Sigmoid colon (tissue), 7 donors: ENCODE data around the gene CDH24. TPM values are rescaled to one million over a fixed set of nuclear protein-coding genes. Genes with fewer than 3 reads are reported as not detected.

ENCODE experiments used
- DNase-seq: peaks from one replicate; pipeline ENCODE4 v3.0.0-alpha.2; 2019
- H3K27ac ChIP-seq, 4 donors: fragments of 200-600 bp; sonication (generic); one replicate each; pipeline ENCODE4 v1.5.1; 2016 to 2019; ENCODE audit warnings: mild to moderate bottlenecking in 1 of 4
- H3K27me3 ChIP-seq, 3 donors: fragments of 200-600 bp; sonication (generic); one replicate each; pipeline ENCODE4 v1.5.1; 2019; ENCODE audit warnings: mild to moderate bottlenecking in 1 of 3
- H3K36me3 ChIP-seq, 4 donors: fragments of 200-600 bp; sonication (generic); one replicate each; pipeline ENCODE4 v1.5.1; 2016 to 2019
- H3K4me1 ChIP-seq, 4 donors: fragments of 200-600 bp; sonication (generic); one replicate each; pipeline ENCODE4 v1.5.1; 2017 to 2019
- H3K4me3 ChIP-seq, 4 donors: fragments of 200-600 bp; sonication (generic); one replicate each; pipeline ENCODE4 v1.5.1; 2017 to 2019; ENCODE audit warnings: mild to moderate bottlenecking in 2 of 4, moderate library complexity in 1 of 4
- H3K9me3 ChIP-seq, 4 donors: fragments of 200-600 bp in 3 of 4; sonication (generic) in 3 of 4; one replicate each; pipeline versions ENCODE4 v1.5.1 to v1.6.1; 2013 to 2019
- EP300 ChIP-seq, 4 donors: sonication (generic); formaldehyde crosslinking; IDR thresholded peaks; one replicate each; pipeline ENCODE4 v1.6.1; 2017; ENCODE audit warnings: antibody characterized with exemption in 4 of 4
- POLR2A ChIP-seq, 2 donors: fragments of 450-650 bp; IDR thresholded peaks; one replicate each; pipeline ENCODE4 v1.6.1; 2016; ENCODE audit warnings: antibody characterized with exemption in 2 of 2, mild to moderate bottlenecking in 2 of 2, moderate library complexity in 2 of 2
- POLR2AphosphoS5 ChIP-seq, 4 donors: sonication (generic); formaldehyde crosslinking; IDR thresholded peaks; one replicate each; pipeline ENCODE4 v1.6.1; 2017; ENCODE audit warnings: antibody characterized with exemption in 4 of 4
- WGBS, 2 donors: extraction: QIAGEN DNeasy Blood & Tissue Kit; methylation state at CpG; one replicate each; pipeline ENCODE4 v1.1.7; 2013; 5-methylcytosine and 5-hydroxymethylcytosine counted together
- intact Hi-C: fragments of 100-400 bp; cut with DNase I; formaldehyde crosslinking; loops from one replicate; pipeline ENCODE4 v1.15.1; 2023
- polyA plus RNA-seq, 3 donors: library from polyadenylated mRNA; stranded (reverse); fragments of 200-250 nt; gene quantifications; one replicate each; pipeline ENCODE4 v1.2.3, GENCODE V29; 2013
- total RNA-seq, 4 donors: library from RNA; depleted of rRNA; stranded (reverse); fragments of >200 nt; gene quantifications; one replicate each; pipeline ENCODE4 v1.1.0, GENCODE V29; 2016
- TF ChIP-seq, protein P1 (sequence below), 4 experiments: fragments of 450-650 bp in 3 of 4; fragments of 200-600 bp in 1 of 4; IDR thresholded peaks; one replicate each; pipeline ENCODE4 v1.5.1; 2016 to 2019; ENCODE audit warnings: antibody characterized with exemption in 4 of 4, mild to moderate bottlenecking in 3 of 4, moderate library complexity in 2 of 4
- donor health status: healthy with polysubstance abuse.
- donor health status: Bipolar disorder and iron deficiency.
- donor health status: healthy.

The CDH24 gene
- total and polyA plus RNA-seq, 7 donors = 0.46 to 7.5 (median 2.1) TPM

GRCh38 chr14:23035303-23036144 is 21.8 kb downstream of the CDH24 start:
- Histone ChIP-seq H3K27ac (peak overlapping the region; percentile 88 to 97 (median 93)), H3K9me3 (no peaks in the 10 kb centered on the region), H3K4me3 (peak overlapping the region; percentile 59 to 94 (median 80)), H3K36me3 (peaks cover 9 to 30% (median 26%) of the 10 kb centered on the region in 4 donors), H3K27me3 (no peaks in the 10 kb centered on the region), H3K4me1 (peaks cover 0 to 14% (median 13%) of the 10 kb centered on the region in 4 donors)
- WGBS, 2 donors = 72% methylated on average over 14 of the region's 14 CpGs
- no peak for DNase-seq
- TF ChIP-seq EP300 (IDR thresholded peaks at IDR 0.05) (no peak), POLR2AphosphoS5 (IDR thresholded peaks at IDR 0.05) (no peak)
- TF ChIP-seq, protein P1, sequence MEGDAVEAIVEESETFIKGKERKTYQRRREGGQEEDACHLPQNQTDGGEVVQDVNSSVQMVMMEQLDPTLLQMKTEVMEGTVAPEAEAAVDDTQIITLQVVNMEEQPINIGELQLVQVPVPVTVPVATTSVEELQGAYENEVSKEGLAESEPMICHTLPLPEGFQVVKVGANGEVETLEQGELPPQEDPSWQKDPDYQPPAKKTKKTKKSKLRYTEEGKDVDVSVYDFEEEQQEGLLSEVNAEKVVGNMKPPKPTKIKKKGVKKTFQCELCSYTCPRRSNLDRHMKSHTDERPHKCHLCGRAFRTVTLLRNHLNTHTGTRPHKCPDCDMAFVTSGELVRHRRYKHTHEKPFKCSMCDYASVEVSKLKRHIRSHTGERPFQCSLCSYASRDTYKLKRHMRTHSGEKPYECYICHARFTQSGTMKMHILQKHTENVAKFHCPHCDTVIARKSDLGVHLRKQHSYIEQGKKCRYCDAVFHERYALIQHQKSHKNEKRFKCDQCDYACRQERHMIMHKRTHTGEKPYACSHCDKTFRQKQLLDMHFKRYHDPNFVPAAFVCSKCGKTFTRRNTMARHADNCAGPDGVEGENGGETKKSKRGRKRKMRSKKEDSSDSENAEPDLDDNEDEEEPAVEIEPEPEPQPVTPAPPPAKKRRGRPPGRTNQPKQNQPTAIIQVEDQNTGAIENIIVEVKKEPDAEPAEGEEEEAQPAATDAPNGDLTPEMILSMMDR (IDR thresholded peaks at IDR 0.05) = no peak
- intact Hi-C loops = loop anchor here (1.0 kb wide), 1 partner anchor 29 kb away; no protein-coding TSS in a partner anchor

GRCh38 chr14:23034498-23035302 is 22.6 kb downstream of the CDH24 start, which contains the start of gene PSMB5:
Gene PSMB5 (minus strand): TSS chr14:23034900. CDS start chr14:23034881, 19 bp downstream.
- WGBS, 2 donors = 0% methylated on average over 36 of the region's 36 CpGs
- TF ChIP-seq, protein P1 (IDR thresholded peaks at IDR 0.05) = peak in 2 of 4 experiments; percentile 20 to 43
- peak in 3 of 4 donors; percentile 71 to 76 (median 73) for TF ChIP-seq POLR2AphosphoS5 (IDR thresholded peaks at IDR 0.05)
- no peak for TF ChIP-seq EP300 (IDR thresholded peaks at IDR 0.05)
- TF ChIP-seq POLR2A (IDR thresholded peaks at IDR 0.05) = peak in 1 of 2 donors; percentile 36
- peak within 1 kb of the TSS; percentile 88 to 97 (median 93) for H3K27ac ChIP-seq
- peaks cover 9 to 36% (median 26%) of the 10 kb centered on the region in 4 donors for H3K36me3 ChIP-seq
- no peaks in the 10 kb centered on the region for H3K9me3 ChIP-seq
- peak within 1 kb of the TSS; percentile 59 to 94 (median 80) for H3K4me3 ChIP-seq
- DNase-seq = peak; percentile 96
- intact Hi-C loops = loop anchor here (1.0 kb wide), 1 partner anchor 28 kb away; no protein-coding TSS in a partner anchor
- H3K4me1 ChIP-seq = peaks cover 0 to 14% (median 13%) of the 10 kb centered on the region in 4 donors
- H3K27me3 ChIP-seq = no peaks in the 10 kb centered on the region

DNA sequence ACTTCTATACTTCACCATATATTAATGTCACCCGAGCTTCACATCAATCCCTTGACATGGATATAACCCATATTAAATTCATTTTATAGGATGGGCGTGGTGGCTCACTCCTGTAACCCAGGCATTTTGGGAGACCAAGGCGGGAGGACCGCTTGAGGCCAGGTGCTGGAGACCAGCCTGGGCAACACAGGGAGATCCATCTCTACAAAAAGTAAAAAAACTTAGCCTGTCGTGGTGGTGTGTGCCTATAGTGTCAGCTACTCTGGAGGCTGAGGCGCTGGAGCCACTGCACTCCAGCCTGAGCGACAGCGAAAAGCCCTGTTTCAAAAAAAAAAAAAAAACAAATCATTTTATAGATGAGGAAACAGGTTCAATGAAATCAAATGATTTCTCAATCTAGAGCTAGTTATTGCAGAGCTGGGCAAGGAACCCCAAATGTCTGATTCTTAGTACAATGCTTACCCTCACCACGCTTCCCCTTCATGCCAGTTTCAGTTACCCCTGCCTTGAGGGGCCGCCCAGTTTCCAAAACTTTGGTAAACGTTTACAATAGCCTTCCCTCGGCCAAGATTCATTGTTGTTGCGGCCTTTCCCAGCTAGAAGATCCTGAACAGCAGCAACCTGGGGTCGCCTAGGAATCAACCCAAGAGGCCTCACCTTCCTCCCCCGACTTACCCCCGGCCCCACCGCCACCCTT is 23.4 kb downstream of the CDH24 start:
- peak overlapping the region; percentile 59 to 94 (median 80) for H3K4me3 ChIP-seq
- intact Hi-C loops = no loop called here
- no peaks in the 10 kb centered on the region for H3K9me3 ChIP-seq
- H3K27ac ChIP-seq = peak overlapping the region; percentile 88 to 97 (median 93)
- H3K36me3 ChIP-seq = peaks cover 9 to 43% (median 26%) of the 10 kb centered on the region in 4 donors
- H3K4me1 ChIP-seq = peaks cover 0 to 14% (median 13%) of the 10 kb centered on the region in 4 donors
- no peak for TF ChIP-seq POLR2AphosphoS5 (IDR thresholded peaks at IDR 0.05)
- TF ChIP-seq POLR2A (IDR thresholded peaks at IDR 0.05) = no peak
- TF ChIP-seq EP300 (IDR thresholded peaks at IDR 0.05) = no peak
- TF ChIP-seq, protein P1 (IDR thresholded peaks at IDR 0.05) = no peak
- 31 to 39% methylated on average over 17 of the region's 17 CpGs for WGBS, 2 donors
- DNase-seq = no peak
- H3K27me3 ChIP-seq = no peaks in the 10 kb centered on the region

GRCh38 chr14:23033251-23033727 is 24.0 kb downstream of the CDH24 start:
- peaks cover 9 to 50% (median 26%) of the 10 kb centered on the region in 4 donors for H3K36me3 ChIP-seq
- H3K9me3 ChIP-seq = no peaks in the 10 kb centered on the region
- DNase-seq = no peak
- TF ChIP-seq POLR2AphosphoS5 (IDR thresholded peaks at IDR 0.05) (no peak), EP300 (IDR thresholded peaks at IDR 0.05) (no peak), POLR2A (IDR thresholded peaks at IDR 0.05) (no peak)
- TF ChIP-seq, protein P1 (IDR thresholded peaks at IDR 0.05) = no peak
- 88 to 95% methylated on average over 10 of the region's 10 CpGs for WGBS, 2 donors
- no peak overlapping the region for H3K27ac ChIP-seq
- peak overlapping the region in 2 of 4 donors; percentile 83 to 94 for H3K4me3 ChIP-seq
- peaks cover 0 to 14% (median 13%) of the 10 kb centered on the region in 4 donors for H3K4me1 ChIP-seq
- H3K27me3 ChIP-seq = no peaks in the 10 kb centered on the region
- intact Hi-C loops = no loop called here
